ENCODE measurements around the gene BEST2. TPM values are rescaled to one million over a fixed set of nuclear protein-coding genes. Genes with fewer than 3 reads are reported as not detected.
A peak's percentile ranks its signal among the peaks of the same experiment; 100 is the strongest.

Gene BEST2
- polyA plus RNA-seq, 1 donor from 2014 or later: not detected

DNA sequence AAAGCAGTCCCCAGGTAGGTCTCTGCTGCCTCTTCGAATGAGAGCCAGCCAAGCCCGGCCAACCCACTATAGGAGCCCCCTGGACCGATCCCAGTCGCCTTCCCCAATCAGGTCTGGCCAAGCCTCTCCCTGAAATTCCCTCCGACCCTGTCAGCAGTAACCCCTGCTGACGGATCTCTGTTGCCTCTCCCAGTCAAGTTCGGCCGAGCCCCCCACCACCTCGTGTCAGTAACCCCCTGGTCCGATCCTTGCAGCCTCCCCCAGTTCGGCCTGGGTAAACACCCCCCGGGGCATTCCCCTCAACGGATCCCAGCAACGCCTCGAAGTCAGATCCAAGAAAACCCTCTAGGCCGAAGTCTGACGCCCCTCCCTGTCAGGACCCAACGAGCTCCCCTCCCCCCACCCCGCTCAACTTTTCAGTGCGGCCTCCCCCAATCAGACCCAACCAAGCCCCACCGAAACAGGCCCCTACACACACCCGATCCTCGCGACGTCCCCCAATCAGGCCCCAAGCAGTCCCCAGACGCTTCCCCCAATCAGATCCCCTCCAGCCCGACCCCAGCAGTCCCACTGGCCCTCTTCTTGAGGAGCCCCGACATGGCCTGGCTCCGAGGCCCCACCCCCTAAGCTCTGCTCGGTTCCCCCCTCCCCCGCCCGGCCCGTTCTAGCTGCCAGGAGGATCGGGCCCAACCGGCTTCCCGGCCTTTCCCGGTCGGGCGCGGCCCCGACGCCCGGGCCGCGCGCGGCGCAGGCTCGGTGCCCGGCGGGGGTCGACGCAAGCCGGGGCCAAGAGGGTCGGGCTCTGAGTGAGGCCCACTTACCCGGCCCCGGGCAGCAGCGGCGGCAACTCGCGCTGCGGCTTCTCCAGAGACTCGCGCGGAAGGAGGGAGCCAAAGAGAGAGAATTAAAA lies 29.7 kb upstream of the BEST2 start:
- H3K4me3 ChIP-seq (ENCODE audit: low read length): peak overlapping the region; percentile 85
- no peaks in the 10 kb centered on the region for H4K20me1 ChIP-seq (ENCODE audit: insufficient read depth)
- no peak for TF ChIP-seq EP300 (conservative IDR thresholded peaks at IDR 0.05; ENCODE audit: poor library complexity, severe bottlenecking)
- TF ChIP-seq, protein P1, sequence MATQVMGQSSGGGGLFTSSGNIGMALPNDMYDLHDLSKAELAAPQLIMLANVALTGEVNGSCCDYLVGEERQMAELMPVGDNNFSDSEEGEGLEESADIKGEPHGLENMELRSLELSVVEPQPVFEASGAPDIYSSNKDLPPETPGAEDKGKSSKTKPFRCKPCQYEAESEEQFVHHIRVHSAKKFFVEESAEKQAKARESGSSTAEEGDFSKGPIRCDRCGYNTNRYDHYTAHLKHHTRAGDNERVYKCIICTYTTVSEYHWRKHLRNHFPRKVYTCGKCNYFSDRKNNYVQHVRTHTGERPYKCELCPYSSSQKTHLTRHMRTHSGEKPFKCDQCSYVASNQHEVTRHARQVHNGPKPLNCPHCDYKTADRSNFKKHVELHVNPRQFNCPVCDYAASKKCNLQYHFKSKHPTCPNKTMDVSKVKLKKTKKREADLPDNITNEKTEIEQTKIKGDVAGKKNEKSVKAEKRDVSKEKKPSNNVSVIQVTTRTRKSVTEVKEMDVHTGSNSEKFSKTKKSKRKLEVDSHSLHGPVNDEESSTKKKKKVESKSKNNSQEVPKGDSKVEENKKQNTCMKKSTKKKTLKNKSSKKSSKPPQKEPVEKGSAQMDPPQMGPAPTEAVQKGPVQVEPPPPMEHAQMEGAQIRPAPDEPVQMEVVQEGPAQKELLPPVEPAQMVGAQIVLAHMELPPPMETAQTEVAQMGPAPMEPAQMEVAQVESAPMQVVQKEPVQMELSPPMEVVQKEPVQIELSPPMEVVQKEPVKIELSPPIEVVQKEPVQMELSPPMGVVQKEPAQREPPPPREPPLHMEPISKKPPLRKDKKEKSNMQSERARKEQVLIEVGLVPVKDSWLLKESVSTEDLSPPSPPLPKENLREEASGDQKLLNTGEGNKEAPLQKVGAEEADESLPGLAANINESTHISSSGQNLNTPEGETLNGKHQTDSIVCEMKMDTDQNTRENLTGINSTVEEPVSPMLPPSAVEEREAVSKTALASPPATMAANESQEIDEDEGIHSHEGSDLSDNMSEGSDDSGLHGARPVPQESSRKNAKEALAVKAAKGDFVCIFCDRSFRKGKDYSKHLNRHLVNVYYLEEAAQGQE (IDR thresholded peaks at IDR 0.05; ENCODE audit: borderline replicate concordance): peak; percentile 28
- TF ChIP-seq POLR2AphosphoS5 (IDR thresholded peaks at IDR 0.05): peak; percentile 6
- H3K27ac ChIP-seq (ENCODE audit: low read length): peak overlapping the region; percentile 87
- peaks cover 27% of the 10 kb centered on the region for H3K79me2 ChIP-seq (replicated peaks; ENCODE audit: insufficient read depth, low read length)
- peak overlapping the region; percentile 87 for H3K9ac ChIP-seq (ENCODE audit: low read length)
- H3K9me3 ChIP-seq (ENCODE audit: low read length): no peaks in the 10 kb centered on the region
- no peaks in the 10 kb centered on the region for H3K27me3 ChIP-seq (ENCODE audit: insufficient read depth, low read depth, low read length)
- H3K4me2 ChIP-seq (ENCODE audit: low read length): peak overlapping the region; percentile 96
- H2AFZ ChIP-seq (ENCODE audit: low read depth, low read length): peak overlapping the region; percentile 32
- H3K9me2 ChIP-seq (ENCODE audit: insufficient read depth, low read length): no peaks in the 10 kb centered on the region
- no peaks in the 10 kb centered on the region for H3K36me3 ChIP-seq (ENCODE audit: insufficient read depth, low read length)
- peaks cover 5% of the 10 kb centered on the region for H3F3A ChIP-seq (ENCODE audit: insufficient read depth, low read length, poor library complexity, severe bottlenecking)

DNA sequence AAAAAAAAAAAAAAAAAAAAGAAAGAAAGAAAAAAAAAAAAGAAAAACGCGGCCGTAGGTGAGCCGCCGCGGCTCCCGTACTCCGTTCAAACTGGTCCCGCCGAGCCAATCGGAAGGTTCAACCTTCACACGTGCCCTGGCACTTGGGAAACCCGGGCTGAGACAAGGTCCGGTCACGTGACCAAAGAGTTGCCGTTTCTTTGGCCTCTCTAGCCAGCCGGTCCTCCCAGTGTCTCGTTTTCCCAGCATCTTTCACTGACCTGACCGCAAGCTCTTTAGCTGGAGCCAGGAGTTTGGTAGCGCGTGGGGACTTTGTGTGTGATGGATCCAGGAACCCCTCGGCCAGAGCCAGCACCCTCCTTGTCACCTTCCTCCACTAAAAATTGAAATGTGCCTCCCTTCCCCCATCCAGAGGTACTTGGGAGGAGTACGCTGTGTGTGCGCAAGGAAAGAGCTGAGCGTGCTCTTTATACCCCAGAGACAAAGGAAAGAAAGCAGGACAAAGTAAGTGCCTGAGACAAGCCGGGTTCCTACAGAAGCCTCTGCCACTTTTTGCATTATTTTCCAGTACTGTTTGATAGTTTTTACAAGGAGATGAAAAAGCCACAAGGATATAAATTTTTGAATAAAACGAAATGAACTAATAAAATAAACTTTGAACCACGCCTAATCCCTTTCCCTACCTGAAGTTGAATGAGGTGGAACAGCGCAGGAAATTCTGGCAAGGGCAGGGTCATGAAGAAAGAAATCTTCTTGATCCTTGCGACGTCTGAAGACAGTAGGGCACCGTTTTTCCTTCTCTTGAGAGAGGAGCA lies 28.8 kb upstream of the BEST2 start:
- H4K20me1 ChIP-seq (ENCODE audit: insufficient read depth): no peaks in the 10 kb centered on the region
- H3K9me3 ChIP-seq (ENCODE audit: low read length): no peaks in the 10 kb centered on the region
- no peak overlapping the region for H2AFZ ChIP-seq (ENCODE audit: low read depth, low read length)
- no peaks in the 10 kb centered on the region for H3K27me3 ChIP-seq (ENCODE audit: insufficient read depth, low read depth, low read length)
- peaks cover 5% of the 10 kb centered on the region for H3F3A ChIP-seq (ENCODE audit: insufficient read depth, low read length, poor library complexity, severe bottlenecking)
- peak overlapping the region; percentile 87 for H3K27ac ChIP-seq (ENCODE audit: low read length)
- peak overlapping the region; percentile 99 for H3K4me2 ChIP-seq (ENCODE audit: low read length)
- TF ChIP-seq, protein P1 (IDR thresholded peaks at IDR 0.05; ENCODE audit: borderline replicate concordance): peak; percentile 55
- TF ChIP-seq SMC3 (conservative IDR thresholded peaks at IDR 0.05; ENCODE audit: poor library complexity) (peak; percentile 20), POLR2AphosphoS5 (IDR thresholded peaks at IDR 0.05) (peak; percentile 73), EP300 (conservative IDR thresholded peaks at IDR 0.05; ENCODE audit: poor library complexity, severe bottlenecking) (peak; percentile 42), EZH2 (IDR thresholded peaks at IDR 0.05; ENCODE audit: borderline replicate concordance, insufficient read depth, low read length, poor library complexity, severe bottlenecking) (no peak), TAF1 (IDR thresholded peaks at IDR 0.05; ENCODE audit: low read depth) (peak; percentile 51), MXI1 (conservative IDR thresholded peaks at IDR 0.05; ENCODE audit: poor library complexity, severe bottlenecking) (peak; percentile 82), RAD21 (conservative IDR thresholded peaks at IDR 0.05) (no peak)
- TF ChIP-seq, protein P2, sequence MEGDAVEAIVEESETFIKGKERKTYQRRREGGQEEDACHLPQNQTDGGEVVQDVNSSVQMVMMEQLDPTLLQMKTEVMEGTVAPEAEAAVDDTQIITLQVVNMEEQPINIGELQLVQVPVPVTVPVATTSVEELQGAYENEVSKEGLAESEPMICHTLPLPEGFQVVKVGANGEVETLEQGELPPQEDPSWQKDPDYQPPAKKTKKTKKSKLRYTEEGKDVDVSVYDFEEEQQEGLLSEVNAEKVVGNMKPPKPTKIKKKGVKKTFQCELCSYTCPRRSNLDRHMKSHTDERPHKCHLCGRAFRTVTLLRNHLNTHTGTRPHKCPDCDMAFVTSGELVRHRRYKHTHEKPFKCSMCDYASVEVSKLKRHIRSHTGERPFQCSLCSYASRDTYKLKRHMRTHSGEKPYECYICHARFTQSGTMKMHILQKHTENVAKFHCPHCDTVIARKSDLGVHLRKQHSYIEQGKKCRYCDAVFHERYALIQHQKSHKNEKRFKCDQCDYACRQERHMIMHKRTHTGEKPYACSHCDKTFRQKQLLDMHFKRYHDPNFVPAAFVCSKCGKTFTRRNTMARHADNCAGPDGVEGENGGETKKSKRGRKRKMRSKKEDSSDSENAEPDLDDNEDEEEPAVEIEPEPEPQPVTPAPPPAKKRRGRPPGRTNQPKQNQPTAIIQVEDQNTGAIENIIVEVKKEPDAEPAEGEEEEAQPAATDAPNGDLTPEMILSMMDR (IDR thresholded peaks at IDR 0.05; ENCODE audit: poor library complexity, severe bottlenecking): no peak
- H3K9me2 ChIP-seq (ENCODE audit: insufficient read depth, low read length): no peaks in the 10 kb centered on the region
- peak overlapping the region; percentile 85 for H3K4me3 ChIP-seq (ENCODE audit: low read length)
- no peaks in the 10 kb centered on the region for H3K36me3 ChIP-seq (ENCODE audit: insufficient read depth, low read length)
- peak overlapping the region; percentile 87 for H3K9ac ChIP-seq (ENCODE audit: low read length)
- H3K79me2 ChIP-seq (replicated peaks; ENCODE audit: insufficient read depth, low read length): peaks cover 27% of the 10 kb centered on the region

Measured in neural cell (in vitro differentiated cells).